ENCODE results near the gene PRICKLE1.

Gene PRICKLE1

DNA sequence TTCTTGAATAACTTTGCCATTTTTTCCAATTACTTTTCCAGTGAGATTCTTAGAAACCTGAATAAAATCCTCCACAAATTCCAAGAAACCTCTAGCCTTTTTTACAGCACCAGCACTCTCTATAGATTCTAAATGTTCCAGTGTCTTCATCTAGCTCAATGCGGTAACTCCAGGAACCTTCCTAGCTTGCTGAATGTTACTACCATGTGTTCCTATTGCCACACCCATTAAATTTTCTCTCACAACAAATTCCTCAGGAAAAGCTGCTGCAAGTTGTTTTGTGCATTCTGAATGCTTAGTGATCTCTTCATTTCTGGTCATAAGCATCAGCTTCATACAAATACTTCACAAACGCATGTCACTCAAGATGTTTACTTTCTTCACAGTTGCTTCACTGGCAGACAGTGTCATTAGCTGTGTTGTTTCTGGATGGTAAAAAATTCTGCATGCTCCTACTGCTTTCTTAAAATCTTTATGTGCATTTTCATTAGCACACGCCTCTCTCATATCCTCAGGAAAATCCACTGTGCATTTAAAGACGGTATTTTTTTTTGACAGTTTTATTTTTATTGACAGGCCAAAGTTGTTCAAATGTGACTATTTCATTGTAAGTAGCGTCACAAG lies 156.9 kb downstream of the PRICKLE1 start:
- TF ChIP-seq, protein P1, sequence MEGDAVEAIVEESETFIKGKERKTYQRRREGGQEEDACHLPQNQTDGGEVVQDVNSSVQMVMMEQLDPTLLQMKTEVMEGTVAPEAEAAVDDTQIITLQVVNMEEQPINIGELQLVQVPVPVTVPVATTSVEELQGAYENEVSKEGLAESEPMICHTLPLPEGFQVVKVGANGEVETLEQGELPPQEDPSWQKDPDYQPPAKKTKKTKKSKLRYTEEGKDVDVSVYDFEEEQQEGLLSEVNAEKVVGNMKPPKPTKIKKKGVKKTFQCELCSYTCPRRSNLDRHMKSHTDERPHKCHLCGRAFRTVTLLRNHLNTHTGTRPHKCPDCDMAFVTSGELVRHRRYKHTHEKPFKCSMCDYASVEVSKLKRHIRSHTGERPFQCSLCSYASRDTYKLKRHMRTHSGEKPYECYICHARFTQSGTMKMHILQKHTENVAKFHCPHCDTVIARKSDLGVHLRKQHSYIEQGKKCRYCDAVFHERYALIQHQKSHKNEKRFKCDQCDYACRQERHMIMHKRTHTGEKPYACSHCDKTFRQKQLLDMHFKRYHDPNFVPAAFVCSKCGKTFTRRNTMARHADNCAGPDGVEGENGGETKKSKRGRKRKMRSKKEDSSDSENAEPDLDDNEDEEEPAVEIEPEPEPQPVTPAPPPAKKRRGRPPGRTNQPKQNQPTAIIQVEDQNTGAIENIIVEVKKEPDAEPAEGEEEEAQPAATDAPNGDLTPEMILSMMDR (IDR thresholded peaks at IDR 0.05; ENCODE audit: insufficient read depth, missing control alignments): no peak
- DNase-seq (ENCODE audit: insufficient read length, low spot score): no peak
- FAIRE-seq: no peak

DNA sequence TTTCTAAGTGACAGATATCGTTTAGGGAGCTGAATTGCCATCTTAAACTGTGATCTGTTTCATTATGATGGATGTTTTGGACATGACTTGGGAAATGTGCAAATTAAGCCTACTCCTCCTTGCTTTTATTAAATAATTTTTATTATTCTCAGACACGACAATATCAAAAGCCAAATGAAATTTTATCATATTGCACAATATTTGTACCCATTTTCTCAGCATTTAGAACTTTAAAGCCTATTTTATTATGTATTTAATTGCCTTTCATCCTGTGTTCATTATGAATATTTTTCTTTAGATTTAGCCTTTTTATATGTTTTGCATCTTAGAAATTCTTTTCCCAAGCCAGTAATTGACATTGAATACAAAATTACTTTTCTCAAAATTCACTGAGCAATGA lies 160.7 kb downstream of the PRICKLE1 start:
- no peak for DNase-seq (ENCODE audit: insufficient read length, low spot score)
- no peak for FAIRE-seq
- TF ChIP-seq, protein P1 (IDR thresholded peaks at IDR 0.05; ENCODE audit: insufficient read depth, missing control alignments): no peak

DNA sequence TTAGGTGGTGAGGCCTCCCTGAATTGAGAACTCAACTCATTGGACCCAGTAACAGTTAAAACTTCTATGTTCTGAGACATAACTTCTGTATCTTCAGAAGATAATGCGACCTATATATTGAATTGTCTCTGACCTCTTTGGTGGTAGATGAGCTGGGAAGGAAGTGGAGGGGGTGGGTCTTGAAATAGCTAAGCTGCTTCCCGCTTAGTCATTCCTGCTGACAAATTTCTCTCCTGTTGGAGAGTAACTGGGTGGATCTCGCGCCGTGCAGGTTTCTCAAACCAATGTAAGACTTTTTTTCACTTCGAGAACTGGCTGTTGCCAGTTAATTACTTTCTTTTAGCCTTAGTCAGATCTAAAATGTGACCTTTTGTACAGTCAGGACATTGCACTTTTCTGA lies 162.8 kb downstream of the PRICKLE1 start:
- no peak for FAIRE-seq
- TF ChIP-seq, protein P1 (IDR thresholded peaks at IDR 0.05; ENCODE audit: insufficient read depth, missing control alignments): no peak

DNA sequence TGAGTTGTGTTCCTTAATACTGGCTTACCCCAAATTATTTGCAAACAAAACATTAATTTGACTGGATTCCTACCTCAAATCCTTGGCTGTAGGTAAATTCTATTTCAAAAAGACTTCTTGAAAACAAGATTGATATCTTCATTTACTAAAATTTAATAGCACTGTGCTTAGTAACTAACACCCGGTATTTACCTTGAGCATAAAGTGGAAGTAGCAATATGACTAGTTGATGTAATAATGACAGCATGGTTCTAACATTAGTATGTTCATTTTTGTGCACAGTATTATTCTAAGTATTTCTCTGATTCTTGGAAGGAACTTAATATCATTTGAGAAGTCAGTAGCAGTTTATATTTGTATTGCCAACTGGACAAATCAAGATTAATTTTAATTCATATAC lies 166.8 kb downstream of the PRICKLE1 start:
- no peak for FAIRE-seq
- DNase-seq (ENCODE audit: insufficient read length, low spot score): no peak
- TF ChIP-seq, protein P1 (IDR thresholded peaks at IDR 0.05; ENCODE audit: insufficient read depth, missing control alignments): no peak

More for the DNA sequence above, 162.8 kb downstream of the PRICKLE1 start:
- DNase-seq (ENCODE audit: insufficient read length, low spot score): no peak

DNA sequence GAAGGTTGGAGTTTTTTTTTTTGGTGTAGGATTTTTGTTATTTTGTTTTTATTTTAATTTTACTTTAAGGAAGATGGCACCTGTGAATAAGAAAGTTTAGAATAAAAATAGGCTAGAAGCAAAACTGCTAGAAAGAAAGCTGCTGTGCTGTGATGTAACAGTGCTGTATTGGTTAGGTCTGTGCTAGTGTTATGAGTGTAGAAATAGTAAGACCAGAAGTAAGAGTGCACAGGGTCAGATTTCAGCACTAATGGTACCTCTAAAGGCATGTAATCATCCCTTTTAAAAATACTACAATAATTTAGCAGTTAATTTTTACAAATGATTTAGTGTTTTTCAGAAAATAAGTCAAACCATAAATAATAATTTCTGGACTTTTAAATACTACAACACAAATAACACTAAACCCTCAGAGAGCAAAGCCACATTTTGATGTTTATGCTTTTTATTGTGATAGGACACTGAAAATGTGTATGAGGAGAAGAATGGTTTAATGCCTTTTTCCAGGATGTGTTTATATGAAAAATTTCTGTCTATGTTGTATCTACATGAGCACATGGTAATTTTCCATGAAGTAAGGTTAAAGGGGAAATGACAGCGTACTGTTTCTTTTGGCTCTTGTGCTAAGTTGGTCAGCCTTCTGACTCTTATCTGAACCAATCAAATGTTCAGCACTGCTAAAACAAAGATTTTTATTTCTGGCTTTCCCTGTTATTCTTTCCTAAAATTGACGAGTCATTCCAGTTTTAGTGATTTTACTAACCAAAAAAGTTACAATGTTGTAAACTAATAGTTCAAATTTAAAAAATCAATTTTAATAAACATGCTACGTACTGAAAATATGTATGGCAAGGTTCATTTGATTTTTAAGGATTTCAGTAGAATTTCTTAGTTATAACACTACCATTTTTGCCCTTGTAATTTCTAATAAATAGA lies 167.4 kb downstream of the PRICKLE1 start:
- TF ChIP-seq, protein P1 (IDR thresholded peaks at IDR 0.05; ENCODE audit: insufficient read depth, missing control alignments): no peak
- no peak for DNase-seq (ENCODE audit: insufficient read length, low spot score)
- no peak for FAIRE-seq

DNA sequence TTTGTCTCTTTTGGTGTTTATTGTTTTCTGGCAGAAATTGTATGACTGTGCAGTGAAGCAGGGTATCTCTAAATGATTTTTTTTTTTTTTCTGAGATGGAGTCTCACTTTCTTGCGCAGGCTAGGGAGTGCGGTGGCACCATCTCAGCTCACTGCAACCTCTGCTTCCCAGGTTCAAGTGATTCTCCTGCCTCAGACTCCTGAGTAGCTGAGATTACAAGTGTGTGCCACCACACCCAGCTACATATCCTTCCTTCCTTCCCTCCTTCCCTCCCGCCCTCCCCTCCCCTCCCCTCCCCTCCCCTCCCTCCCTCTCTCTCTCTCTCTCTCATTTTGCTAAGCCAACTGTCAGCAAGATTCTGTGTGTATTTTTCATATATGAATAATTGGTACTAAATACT lies 169.2 kb downstream of the PRICKLE1 start:
- TF ChIP-seq, protein P1 (IDR thresholded peaks at IDR 0.05; ENCODE audit: insufficient read depth, missing control alignments): no peak
- DNase-seq (ENCODE audit: insufficient read length, low spot score): no peak
- FAIRE-seq: no peak

DNA sequence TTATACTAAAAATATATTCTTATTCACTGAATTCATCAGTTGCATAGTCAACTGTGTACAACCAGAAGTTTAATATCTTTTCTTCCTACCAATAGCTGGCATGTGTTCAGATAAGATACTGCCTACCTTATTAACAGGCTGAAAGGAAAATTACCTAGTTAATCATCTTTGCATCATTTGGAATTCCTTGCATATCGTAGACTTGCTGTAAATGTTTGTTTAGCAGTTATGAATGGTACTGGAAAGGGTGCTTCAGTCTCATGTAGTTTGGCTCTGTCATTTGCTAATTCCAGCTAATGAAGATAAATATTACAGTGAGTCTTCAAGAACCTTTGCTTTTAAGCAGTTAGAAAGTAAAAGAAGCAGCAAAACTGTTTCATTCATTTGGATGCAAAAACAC lies 179.2 kb downstream of the PRICKLE1 start:
- FAIRE-seq (no peak), DNase-seq (ENCODE audit: insufficient read length, low spot score) (no peak)
- TF ChIP-seq, protein P1 (IDR thresholded peaks at IDR 0.05; ENCODE audit: insufficient read depth, missing control alignments): no peak

Measured in D721Med (cell line).